ENCODE results near the gene PPM1E. TPM values are rescaled to one million over a fixed set of nuclear protein-coding genes. Genes with fewer than 3 reads are reported as not detected.
"Not testable (repeated sequence)": the region's sequence is repeated elsewhere in the genome, so short reads cannot be mapped to it uniquely, and the experiment has no call there.

PPM1E gene
- total RNA-seq, 4 donors from 2014 or later: under 0.01 to 0.23 TPM; not detected in 2

DNA sequence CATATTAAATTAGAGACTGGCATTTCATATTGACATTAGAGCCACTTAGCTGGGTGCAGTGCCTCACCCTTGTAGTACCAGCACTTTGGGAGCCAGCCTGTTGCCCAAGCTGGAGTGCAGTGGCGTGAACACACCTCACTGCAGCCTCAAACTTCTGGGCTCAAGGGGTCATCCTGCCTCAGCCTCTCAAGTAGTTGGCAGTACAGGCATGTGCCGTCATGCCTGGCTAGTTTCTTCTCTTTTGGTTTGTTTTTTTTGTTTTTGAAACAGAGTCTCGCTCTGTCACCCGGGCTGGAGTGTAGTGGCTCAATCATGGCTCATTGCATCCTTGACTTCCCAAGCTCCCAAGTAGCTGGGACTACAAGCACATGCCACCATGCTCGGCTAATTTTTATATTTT is 8.7 kb downstream of the PPM1E start:
- no peaks in the 10 kb centered on the region for H3K4me1 ChIP-seq
- 64 to 69% methylated on average over 5 of the region's 5 CpGs for WGBS, 2 donors
- no peaks in the 10 kb centered on the region for H3K9me3 ChIP-seq
- DNase-seq: no peak
- TF ChIP-seq POLR2A (IDR thresholded peaks at IDR 0.05): no peak
- peaks cover 0 to 35% (median 0%) of the 10 kb centered on the region in 4 donors for H3K27me3 ChIP-seq
- H3K27ac ChIP-seq: no peak overlapping the region
- H3K36me3 ChIP-seq: no peaks in the 10 kb centered on the region
- intact Hi-C loops (cut with DNase I): no loop called here
- H3K4me3 ChIP-seq: no peak overlapping the region

DNA sequence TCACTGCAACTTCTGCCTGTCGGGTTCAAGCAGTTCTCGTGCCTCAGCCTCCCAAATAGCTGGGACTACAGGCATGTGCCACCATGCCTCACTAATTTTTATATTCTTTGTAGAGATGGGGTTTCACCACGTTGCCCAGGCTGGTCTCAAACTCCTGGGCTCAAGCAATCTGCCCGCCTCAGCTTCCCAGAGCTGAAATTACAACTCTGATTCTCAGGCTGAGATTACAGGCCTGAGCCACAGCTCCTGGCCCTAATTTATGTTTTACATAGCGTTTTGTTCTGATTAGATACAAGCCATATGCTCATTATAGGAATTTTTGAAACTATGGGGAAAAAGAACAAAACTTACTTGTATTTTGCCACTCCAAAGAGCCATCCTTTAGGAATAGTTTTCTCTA is 22.8 kb downstream of the PPM1E start:
- H3K27ac ChIP-seq; H3K36me3 ChIP-seq; intact Hi-C loops (cut with DNase I); H3K4me1 ChIP-seq; H3K9me3 ChIP-seq; DNase-seq; H3K27me3 ChIP-seq; H3K4me3 ChIP-seq: not testable (repeated sequence)
- WGBS, 2 donors: 61 to 73% methylated on average over 3 to 5 of the region's 5 CpGs

DNA sequence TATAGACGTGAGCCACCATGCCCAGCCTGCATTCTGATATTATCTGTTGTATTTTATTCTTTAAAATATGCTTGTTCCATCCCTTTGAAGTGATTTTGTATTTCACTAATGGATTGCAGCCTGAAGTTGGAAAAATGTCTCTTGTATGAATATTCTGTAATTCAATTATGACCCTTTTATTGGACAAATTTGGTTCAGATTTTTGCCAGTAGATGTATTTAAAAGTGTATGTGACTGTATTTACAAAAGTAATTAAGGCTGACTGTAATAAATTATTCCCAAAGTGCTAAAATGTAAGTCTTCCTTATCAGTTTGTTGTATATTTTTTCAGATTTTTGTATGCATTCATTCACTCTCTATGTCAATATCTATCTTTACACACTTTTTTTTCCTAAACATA is 23.8 kb downstream of the PPM1E start:
- TF ChIP-seq, protein P1, sequence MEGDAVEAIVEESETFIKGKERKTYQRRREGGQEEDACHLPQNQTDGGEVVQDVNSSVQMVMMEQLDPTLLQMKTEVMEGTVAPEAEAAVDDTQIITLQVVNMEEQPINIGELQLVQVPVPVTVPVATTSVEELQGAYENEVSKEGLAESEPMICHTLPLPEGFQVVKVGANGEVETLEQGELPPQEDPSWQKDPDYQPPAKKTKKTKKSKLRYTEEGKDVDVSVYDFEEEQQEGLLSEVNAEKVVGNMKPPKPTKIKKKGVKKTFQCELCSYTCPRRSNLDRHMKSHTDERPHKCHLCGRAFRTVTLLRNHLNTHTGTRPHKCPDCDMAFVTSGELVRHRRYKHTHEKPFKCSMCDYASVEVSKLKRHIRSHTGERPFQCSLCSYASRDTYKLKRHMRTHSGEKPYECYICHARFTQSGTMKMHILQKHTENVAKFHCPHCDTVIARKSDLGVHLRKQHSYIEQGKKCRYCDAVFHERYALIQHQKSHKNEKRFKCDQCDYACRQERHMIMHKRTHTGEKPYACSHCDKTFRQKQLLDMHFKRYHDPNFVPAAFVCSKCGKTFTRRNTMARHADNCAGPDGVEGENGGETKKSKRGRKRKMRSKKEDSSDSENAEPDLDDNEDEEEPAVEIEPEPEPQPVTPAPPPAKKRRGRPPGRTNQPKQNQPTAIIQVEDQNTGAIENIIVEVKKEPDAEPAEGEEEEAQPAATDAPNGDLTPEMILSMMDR (IDR thresholded peaks at IDR 0.05): no peak
- no peak for TF ChIP-seq POLR2A (IDR thresholded peaks at IDR 0.05)
- WGBS, 2 donors: 38 to 45% methylated on average over 1 of the region's 1 CpG
- Histone ChIP-seq H3K36me3 (no peaks in the 10 kb centered on the region), H3K9me3 (no peaks in the 10 kb centered on the region), H3K27ac (no peak overlapping the region), H3K27me3 (no peaks in the 10 kb centered on the region), H3K4me3 (no peak overlapping the region), H3K4me1 (no peaks in the 10 kb centered on the region)
- intact Hi-C loops (cut with DNase I): no loop called here
- no peak for DNase-seq

DNA sequence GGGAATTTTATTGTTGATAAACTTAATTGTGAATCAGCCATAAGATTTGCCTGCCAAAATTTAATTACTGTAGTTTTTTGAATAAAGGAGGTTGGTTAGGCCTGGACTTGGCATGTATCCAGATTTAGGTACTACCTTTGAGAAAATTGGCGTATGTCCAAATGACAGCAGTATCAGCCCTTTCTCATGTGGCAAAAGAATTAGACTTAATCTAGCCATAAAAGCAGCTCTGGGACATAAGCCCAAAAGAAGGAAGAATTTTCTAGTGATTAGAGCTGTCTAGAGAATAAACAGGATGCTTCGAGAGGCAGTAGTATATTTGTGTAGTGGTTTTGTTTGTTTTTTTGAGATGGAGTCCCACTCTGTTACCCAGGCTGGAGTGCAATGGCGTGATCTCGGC is 27.7 kb downstream of the PPM1E start:
- Histone ChIP-seq H3K27ac (no peak overlapping the region), H3K27me3 (peaks cover 0 to 4% (median 0%) of the 10 kb centered on the region in 4 donors), H3K4me3 (no peak overlapping the region), H3K9me3 (no peaks in the 10 kb centered on the region), H3K4me1 (no peaks in the 10 kb centered on the region), H3K36me3 (no peaks in the 10 kb centered on the region)
- intact Hi-C loops (cut with DNase I): no loop called here
- WGBS, 2 donors: 62 to 74% methylated on average over 4 of the region's 4 CpGs
- TF ChIP-seq, protein P1 (IDR thresholded peaks at IDR 0.05): no peak
- no peak for TF ChIP-seq POLR2A (IDR thresholded peaks at IDR 0.05)
- DNase-seq: no peak

DNA sequence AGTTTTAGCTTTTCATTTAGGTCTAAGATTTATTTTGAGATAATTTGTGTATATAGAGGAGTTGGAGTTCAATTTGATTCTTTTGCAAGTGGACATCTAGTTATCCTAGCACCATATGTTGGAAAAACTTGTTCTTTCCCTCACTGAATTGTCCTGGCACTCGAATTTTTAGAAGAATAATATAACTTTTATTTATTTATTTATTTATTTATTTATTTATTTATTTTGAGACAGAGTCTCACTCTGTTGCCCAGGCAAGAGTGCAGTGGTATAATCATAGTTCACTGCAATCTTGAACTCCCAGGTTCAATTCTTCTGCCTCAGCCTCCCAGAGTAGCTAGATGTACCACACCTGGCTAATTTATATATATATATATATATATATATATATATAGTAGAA is 29.4 kb downstream of the PPM1E start:
- H3K9me3 ChIP-seq: no peaks in the 10 kb centered on the region
- 19 to 50% methylated on average over 1 of the region's 1 CpG for WGBS, 2 donors
- H3K4me3 ChIP-seq: no peak overlapping the region
- no peaks in the 10 kb centered on the region for H3K4me1 ChIP-seq
- H3K27ac ChIP-seq: no peak overlapping the region
- no peak for DNase-seq
- TF ChIP-seq POLR2A (IDR thresholded peaks at IDR 0.05): no peak
- TF ChIP-seq, protein P1 (IDR thresholded peaks at IDR 0.05): no peak
- no peaks in the 10 kb centered on the region for H3K36me3 ChIP-seq
- intact Hi-C loops (cut with DNase I): no loop called here
- H3K27me3 ChIP-seq: peaks cover 0 to 4% (median 0%) of the 10 kb centered on the region in 4 donors

DNA sequence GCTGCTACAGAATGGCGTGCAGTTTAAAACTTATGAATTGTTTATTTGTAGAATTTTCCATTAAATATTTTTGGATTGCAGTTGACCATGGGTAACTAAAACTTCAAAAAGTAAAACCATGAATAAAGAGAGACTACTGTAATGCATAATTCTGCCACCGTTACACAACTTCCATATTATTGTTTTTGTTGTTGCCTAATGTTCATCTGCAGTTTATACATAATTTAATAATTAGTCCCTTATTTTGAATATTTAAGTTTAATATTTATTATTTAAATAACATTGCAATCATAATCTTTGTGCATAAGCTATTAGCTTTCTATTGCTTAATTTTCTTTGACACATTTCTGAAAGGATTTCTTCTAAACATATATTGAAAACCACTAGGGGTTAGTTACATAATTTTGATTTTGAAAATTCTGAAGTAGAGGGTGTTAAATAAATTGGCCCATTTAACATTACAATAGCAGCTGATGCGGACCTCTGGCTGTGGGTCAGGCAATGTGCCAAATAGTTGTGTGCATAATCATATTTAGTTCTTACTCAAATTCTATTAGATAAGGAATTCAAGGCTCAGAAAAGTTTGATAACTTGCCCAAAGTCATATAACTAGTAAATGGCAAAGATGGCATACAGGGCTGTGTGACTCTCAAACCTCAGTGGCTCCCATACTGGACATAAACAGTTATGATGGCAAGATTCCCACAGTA is 31.1 kb downstream of the PPM1E start:
- intact Hi-C loops (cut with DNase I): no loop called here
- DNase-seq: no peak
- WGBS, 2 donors: 36 to 44% methylated on average over 3 of the region's 3 CpGs
- no peak overlapping the region for H3K4me3 ChIP-seq
- no peak overlapping the region for H3K27ac ChIP-seq
- TF ChIP-seq, protein P1 (IDR thresholded peaks at IDR 0.05): no peak
- no peak for TF ChIP-seq POLR2A (IDR thresholded peaks at IDR 0.05)
- no peaks in the 10 kb centered on the region for H3K36me3 ChIP-seq
- H3K9me3 ChIP-seq: no peaks in the 10 kb centered on the region
- H3K4me1 ChIP-seq: no peaks in the 10 kb centered on the region
- peaks cover 0 to 4% (median 0%) of the 10 kb centered on the region in 4 donors for H3K27me3 ChIP-seq

Measured in esophagus squamous epithelium (tissue), 5 donors.